GM21825 (cell line): ENCODE data around the gene PRDX2.

ENCODE experiments used
- ATAC-seq: cut with Tn5 transposase; IDR thresholded peaks from one replicate; pipeline ENCODE4 v1.9.1; 2021; ENCODE audit warnings: mild to moderate bottlenecking, moderate library complexity; ENCODE audit not compliant: unreplicated experiment

The PRDX2 gene

GRCh38 chr19:12756150-12756883 is 45.3 kb downstream of the PRDX2 start:
- no peak for ATAC-seq

- ATAC-seq, result no peak
Measured at GRCh38 chr19:12754465-12755196, 47.0 kb downstream of the PRDX2 start.

- no peak for ATAC-seq
Measured at GRCh38 chr19:12752056-12752781, 49.4 kb downstream of the PRDX2 start.

GRCh38 chr19:12751635-12752034 is 50.0 kb downstream of the PRDX2 start, which contains the start of gene BEST2:
Gene BEST2 (plus strand): TSS chr19:12751791. CDS start chr19:12752593, 802 bp downstream.
- ATAC-seq, result no peak

GRCh38 chr19:12750851-12751250 is 50.7 kb downstream of the PRDX2 start:
- no peak for ATAC-seq

GRCh38 chr19:12749938-12750521 is 51.6 kb downstream of the PRDX2 start:
- no peak for ATAC-seq

- ATAC-seq, result no peak
Measured at GRCh38 chr19:12748489-12748888, 53.1 kb downstream of the PRDX2 start.
